Activated CD4-positive, alpha-beta T cell treated with anti-CD3 and anti-CD28 coated beads for 36 hours (primary cell): Measurements from ENCODE around the gene ADAMTSL2. TPM values are rescaled to one million over a fixed set of nuclear protein-coding genes. Genes with fewer than 3 reads are reported as not detected.

ENCODE experiments used
- ATAC-seq: fragments of 200-7000 bp; cut with Tn5 transposase; one replicate; pipeline ENCODE4 v1.10.0; 2021; ENCODE audit warnings: mild to moderate bottlenecking, moderate library complexity
- CTCF ChIA-PET: fragments of 350-600 bp; sonication (Branson Sonifier 250); formaldehyde crosslinking; loops from one replicate; lab custom pipeline; 2021; ENCODE audit warnings: antibody characterized with exemption; lab: Charles Lee
- POLR2A ChIA-PET: fragments of 350-600 bp; sonication (Branson Sonifier 250); formaldehyde crosslinking; loops from one replicate; lab custom pipeline; 2021; ENCODE audit warnings: antibody characterized with exemption, inconsistent platforms; lab: Charles Lee
- DNase-seq: peaks from one replicate; pipeline ENCODE4 v3.0.0-alpha.2; 2020
- H3K27ac Mint-ChIP-seq: one replicate; pipeline ENCODE4 v1.8.0; 2021; ENCODE audit warnings: mixed read lengths
- H3K27me3 Mint-ChIP-seq: one replicate; pipeline ENCODE4 v1.8.0; 2021; ENCODE audit warnings: mixed read lengths
- H3K36me3 Mint-ChIP-seq: one replicate; pipeline ENCODE4 v1.8.0; 2021; ENCODE audit warnings: low read depth, mixed read lengths
- H3K4me1 Mint-ChIP-seq: one replicate; pipeline ENCODE4 v1.8.0; 2021; ENCODE audit warnings: mixed read lengths
- H3K4me3 Mint-ChIP-seq: one replicate; pipeline ENCODE4 v1.8.0; 2021; ENCODE audit warnings: mild to moderate bottlenecking, moderate library complexity, mixed read lengths
- H3K9me3 Mint-ChIP-seq: one replicate; pipeline ENCODE4 v1.8.0; 2021; ENCODE audit warnings: low read depth, mixed read lengths
- intact Hi-C, 2 experiments: fragments of 100-400 bp; cut with DNase I in 1 of 2; cut with micrococcal nuclease in 1 of 2; formaldehyde crosslinking; loops; one replicate each; pipeline versions ENCODE4 v1.14.2 to v1.15.1; 2022 to 2024; cut with DNase I, micrococcal nuclease
- total RNA-seq, 2 experiments: library from RNA; stranded (reverse); gene quantifications; one replicate each; pipeline ENCODE4 v1.2.3, GENCODE V29; 2021

ADAMTSL2 gene
- total RNA-seq, 2 experiments from 2014 or later, result 0.11 to 0.32 TPM

DNA sequence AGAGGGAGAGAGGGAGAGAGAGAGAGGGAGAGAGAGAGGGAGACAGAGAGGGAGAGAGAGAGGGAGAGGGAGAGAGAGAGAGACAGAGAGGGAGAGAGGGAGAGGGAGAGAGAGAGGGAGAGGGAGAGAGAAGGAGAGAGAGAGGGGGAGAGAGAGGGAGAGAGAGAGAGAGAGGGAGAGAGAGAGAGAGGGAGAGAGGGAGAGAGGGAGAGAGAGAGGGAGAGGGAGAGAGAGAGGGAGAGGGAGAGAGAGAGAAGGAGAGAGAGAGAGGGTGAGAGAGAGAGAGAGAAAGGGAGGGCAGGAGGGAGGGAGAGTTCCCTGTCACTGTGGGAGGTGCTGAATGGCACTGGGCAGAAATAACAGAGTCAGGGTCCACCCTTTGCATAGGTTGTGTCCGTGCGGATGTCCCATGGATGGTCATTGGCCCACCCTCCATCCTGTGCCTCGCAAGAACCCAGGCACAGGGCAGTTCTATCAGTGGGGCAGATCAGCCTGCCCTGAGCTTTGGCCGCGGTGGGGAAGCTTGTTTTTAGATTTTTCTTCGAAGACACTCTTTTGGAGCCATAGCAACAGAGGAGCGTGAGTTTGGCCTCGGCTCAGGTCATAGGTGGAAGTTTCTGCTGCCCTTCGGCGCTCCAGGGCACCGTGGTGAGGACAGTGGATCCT is 30.1 kb downstream of the ADAMTSL2 start:
- Mint-ChIP-seq H3K27ac (no peak overlapping the region), H3K4me3 (no peak overlapping the region), H3K4me1 (peaks cover 11% of the 10 kb centered on the region), H3K36me3 (no peaks in the 10 kb centered on the region), H3K27me3 (no peaks in the 10 kb centered on the region), H3K9me3 (no peaks in the 10 kb centered on the region)
- CTCF ChIA-PET, result interaction anchor here (0.6 kb wide), 2 partner anchors 178 to 218 kb away, joined by 3 read pairs; no protein-coding TSS in a partner anchor
- intact Hi-C loops, result no loop called here
- POLR2A ChIA-PET, result interaction anchor here (1.0 kb wide), 1 partner anchor 66 kb away, joined by 5 read pairs; no protein-coding TSS in a partner anchor
- DNase-seq (no peak), ATAC-seq (no peak)

- no peaks in the 10 kb centered on the region for H3K27me3 Mint-ChIP-seq
- H3K4me3 Mint-ChIP-seq, result no peak overlapping the region
- ChIA-PET CTCF (no interaction called here), POLR2A (no interaction called here)
- DNase-seq, result no peak
- intact Hi-C loops, result no loop called here
- H3K36me3 Mint-ChIP-seq, result no peaks in the 10 kb centered on the region
- no peak overlapping the region for H3K27ac Mint-ChIP-seq
- H3K9me3 Mint-ChIP-seq, result no peaks in the 10 kb centered on the region
- peaks cover 7% of the 10 kb centered on the region for H3K4me1 Mint-ChIP-seq
- ATAC-seq, result no peak
Observed at GRCh38 chr9:133566382-133566781, 31.9 kb downstream of the ADAMTSL2 start.

DNA sequence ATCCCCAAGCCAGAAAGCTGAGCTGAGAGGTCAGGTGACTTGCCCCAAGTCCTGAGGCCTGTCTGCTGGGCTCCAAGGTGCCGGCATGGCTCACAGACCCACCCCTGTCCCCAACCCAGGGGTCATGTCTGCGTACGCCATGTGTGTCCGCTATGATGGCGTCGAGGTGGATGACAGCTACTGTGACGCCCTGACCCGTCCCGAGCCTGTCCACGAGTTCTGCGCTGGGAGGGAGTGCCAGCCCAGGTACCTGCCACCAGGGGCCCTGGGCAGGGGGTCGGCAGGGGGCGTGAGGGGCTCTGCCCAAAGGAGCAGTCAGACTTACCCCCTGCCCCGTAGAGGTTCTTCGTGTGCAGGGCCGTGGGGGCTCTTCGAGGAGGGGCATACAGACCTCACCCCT is 32.3 kb downstream of the ADAMTSL2 start:
- DNase-seq (no peak), ATAC-seq (no peak)
- intact Hi-C loops, result no loop called here
- H3K27me3 Mint-ChIP-seq, result no peaks in the 10 kb centered on the region
- POLR2A ChIA-PET, result no interaction called here
- CTCF ChIA-PET, result no interaction called here
- no peaks in the 10 kb centered on the region for H3K36me3 Mint-ChIP-seq
- H3K27ac Mint-ChIP-seq, result no peak overlapping the region
- no peak overlapping the region for H3K4me3 Mint-ChIP-seq
- peaks cover 7% of the 10 kb centered on the region for H3K4me1 Mint-ChIP-seq
- H3K9me3 Mint-ChIP-seq, result no peaks in the 10 kb centered on the region

DNA sequence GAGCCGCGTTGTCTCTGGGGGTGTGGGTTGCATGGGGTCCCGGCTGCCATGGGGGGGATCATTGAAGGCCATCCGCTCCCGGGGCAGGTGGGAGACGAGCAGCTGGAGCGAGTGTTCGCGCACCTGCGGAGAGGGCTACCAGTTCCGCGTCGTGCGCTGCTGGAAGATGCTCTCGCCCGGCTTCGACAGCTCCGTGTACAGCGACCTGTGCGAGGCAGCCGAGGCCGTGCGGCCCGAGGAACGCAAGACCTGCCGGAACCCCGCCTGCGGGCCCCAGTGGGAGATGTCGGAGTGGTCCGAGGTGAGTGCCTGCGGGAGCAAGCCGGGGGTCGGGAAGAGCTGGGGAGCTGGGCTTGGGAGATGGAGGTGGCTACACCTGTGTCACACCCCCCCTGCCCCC is 33.7 kb downstream of the ADAMTSL2 start:
- H3K9me3 Mint-ChIP-seq, result no peaks in the 10 kb centered on the region
- H3K27ac Mint-ChIP-seq, result no peak overlapping the region
- CTCF ChIA-PET, result no interaction called here
- no peak for ATAC-seq
- intact Hi-C loops, result no loop called here
- no peak overlapping the region for H3K4me3 Mint-ChIP-seq
- POLR2A ChIA-PET, result no interaction called here
- H3K4me1 Mint-ChIP-seq, result peaks cover 4% of the 10 kb centered on the region
- H3K36me3 Mint-ChIP-seq, result no peaks in the 10 kb centered on the region
- no peaks in the 10 kb centered on the region for H3K27me3 Mint-ChIP-seq
- no peak for DNase-seq

DNA sequence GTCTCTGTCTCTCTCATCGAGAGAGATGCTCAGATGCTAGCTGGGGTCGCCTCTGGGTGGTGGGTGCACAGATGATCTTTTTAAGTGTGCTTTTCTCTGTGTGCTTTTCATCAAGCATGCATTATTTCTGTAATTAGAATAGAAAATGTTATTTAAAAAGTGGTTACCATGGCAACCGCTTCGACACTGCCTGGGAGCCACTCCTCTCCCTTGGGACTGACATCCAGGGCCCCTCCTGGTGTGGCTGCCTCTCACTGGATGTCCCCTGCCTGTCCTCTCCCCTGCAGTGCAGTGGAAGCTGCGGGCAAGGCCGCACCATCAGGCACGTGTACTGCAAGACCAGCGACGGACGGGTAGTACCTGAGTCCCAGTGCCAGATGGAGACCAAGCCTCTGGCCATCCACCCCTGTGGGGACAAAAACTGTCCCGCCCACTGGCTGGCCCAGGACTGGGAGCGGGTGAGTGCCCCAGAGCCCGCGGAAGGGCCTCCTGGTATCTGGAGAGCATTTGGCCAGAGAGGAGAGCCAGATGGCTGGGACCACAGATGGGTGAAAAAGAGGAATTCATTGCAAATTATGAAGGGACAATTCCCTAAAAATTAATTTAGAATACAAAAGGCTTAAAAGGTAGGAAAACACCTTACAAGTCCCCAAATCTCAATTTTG is 34.7 kb downstream of the ADAMTSL2 start:
- ChIA-PET POLR2A (no interaction called here), CTCF (no interaction called here)
- no peak overlapping the region for H3K4me3 Mint-ChIP-seq
- H3K36me3 Mint-ChIP-seq, result no peaks in the 10 kb centered on the region
- DNase-seq (no peak), ATAC-seq (no peak)
- no peaks in the 10 kb centered on the region for H3K9me3 Mint-ChIP-seq
- H3K4me1 Mint-ChIP-seq, result no peaks in the 10 kb centered on the region
- no peak overlapping the region for H3K27ac Mint-ChIP-seq
- no peaks in the 10 kb centered on the region for H3K27me3 Mint-ChIP-seq
- intact Hi-C loops, result no loop called here

DNA sequence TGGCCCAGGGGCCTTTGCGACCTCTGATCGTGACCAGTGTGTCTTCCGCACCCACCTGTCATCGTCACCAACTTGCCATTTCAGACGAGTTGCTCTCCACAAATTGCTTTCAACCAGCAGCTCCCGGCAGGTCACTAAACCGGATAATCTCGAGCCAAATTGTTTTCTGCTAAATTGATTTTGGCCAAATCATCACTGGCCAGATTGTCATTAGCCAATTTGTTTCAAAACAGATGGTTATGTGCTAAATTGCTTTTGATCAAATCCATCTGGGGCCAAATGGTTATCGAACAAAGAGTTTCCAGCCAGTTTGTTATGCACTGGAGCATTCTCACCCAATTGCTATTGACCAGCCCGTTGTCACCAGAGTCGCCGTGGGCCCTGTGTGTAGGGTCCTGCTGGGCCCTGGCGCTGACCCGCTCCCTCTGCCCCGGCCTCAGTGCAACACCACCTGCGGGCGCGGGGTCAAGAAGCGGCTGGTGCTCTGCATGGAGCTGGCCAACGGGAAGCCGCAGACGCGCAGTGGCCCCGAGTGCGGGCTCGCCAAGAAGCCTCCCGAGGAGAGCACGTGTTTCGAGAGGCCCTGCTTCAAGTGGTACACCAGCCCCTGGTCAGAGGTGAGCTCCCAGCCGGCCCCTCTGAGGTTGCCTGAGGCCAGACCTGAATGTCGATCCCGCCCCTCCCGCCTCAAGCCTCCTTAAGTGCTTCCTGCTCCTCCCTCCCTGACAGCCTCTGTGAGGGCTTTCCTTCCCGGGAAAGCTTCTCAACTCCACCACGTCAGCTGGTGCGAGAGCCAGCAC is 35.6 kb downstream of the ADAMTSL2 start:
- H3K36me3 Mint-ChIP-seq, result no peaks in the 10 kb centered on the region
- ATAC-seq (no peak), DNase-seq (no peak)
- H3K27ac Mint-ChIP-seq, result no peak overlapping the region
- intact Hi-C loops, result no loop called here
- POLR2A ChIA-PET, result no interaction called here
- H3K9me3 Mint-ChIP-seq, result no peaks in the 10 kb centered on the region
- H3K4me1 Mint-ChIP-seq, result no peaks in the 10 kb centered on the region
- no peak overlapping the region for H3K4me3 Mint-ChIP-seq
- CTCF ChIA-PET, result no interaction called here
- no peaks in the 10 kb centered on the region for H3K27me3 Mint-ChIP-seq

DNA sequence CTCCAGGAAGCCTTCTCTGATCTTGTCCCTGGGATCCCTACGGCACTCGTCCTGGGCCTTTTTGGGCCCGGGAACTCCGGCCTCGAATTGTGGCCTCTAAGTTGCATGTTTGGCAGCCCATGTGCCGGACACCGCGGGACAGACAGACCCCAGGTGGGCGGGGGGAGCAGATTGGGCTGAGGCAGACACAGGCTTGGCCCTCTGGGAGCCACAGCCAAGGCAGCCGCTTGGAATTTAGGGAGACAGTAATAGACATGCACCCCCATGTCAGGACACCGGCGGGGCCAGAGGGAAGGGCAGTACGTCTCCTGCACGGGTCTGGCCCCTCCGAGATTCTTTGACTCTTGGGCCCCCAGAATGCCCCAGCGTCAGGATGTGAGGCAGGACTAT is 36.2 kb downstream of the ADAMTSL2 start:
- CTCF ChIA-PET, result no interaction called here
- H3K27me3 Mint-ChIP-seq, result no peaks in the 10 kb centered on the region
- H3K4me3 Mint-ChIP-seq, result no peak overlapping the region
- no peaks in the 10 kb centered on the region for H3K4me1 Mint-ChIP-seq
- DNase-seq, result no peak
- no peak overlapping the region for H3K27ac Mint-ChIP-seq
- no peaks in the 10 kb centered on the region for H3K9me3 Mint-ChIP-seq
- ATAC-seq, result no peak
- POLR2A ChIA-PET, result no interaction called here
- H3K36me3 Mint-ChIP-seq, result no peaks in the 10 kb centered on the region
- intact Hi-C loops, result no loop called here

DNA sequence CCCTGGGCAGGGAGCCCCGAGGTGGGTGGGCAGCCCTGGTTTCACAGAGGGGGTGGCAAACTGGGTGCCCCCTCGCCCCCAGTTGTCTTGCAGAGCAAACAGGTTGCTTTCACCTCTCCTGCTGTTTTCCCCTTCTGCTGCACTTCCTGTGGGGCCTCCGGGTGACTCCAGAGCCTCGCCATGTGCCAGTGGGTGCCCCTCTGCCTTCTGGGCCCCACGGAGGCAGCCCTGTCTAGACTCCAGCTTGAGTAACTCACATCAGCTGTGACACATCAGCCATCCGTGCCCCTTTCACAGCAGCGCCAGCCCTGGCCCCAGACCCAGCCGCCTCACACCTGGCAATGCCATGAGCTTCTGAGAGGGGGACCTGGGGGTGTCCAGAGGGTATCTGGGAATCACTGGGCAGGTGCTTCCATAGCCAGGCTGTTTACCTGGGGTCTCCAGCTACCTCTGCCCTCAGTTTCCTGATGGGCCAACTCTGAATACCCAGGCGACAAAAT is 36.9 kb downstream of the ADAMTSL2 start:
- H3K4me3 Mint-ChIP-seq, result no peak overlapping the region
- no peak for ATAC-seq
- peaks cover 1% of the 10 kb centered on the region for H3K4me1 Mint-ChIP-seq
- no peaks in the 10 kb centered on the region for H3K9me3 Mint-ChIP-seq
- H3K27me3 Mint-ChIP-seq, result peaks cover 2% of the 10 kb centered on the region
- no peak overlapping the region for H3K27ac Mint-ChIP-seq
- ChIA-PET CTCF (no interaction called here), POLR2A (no interaction called here)
- intact Hi-C loops, result no loop called here
- H3K36me3 Mint-ChIP-seq, result no peaks in the 10 kb centered on the region
- DNase-seq, result no peak

DNA sequence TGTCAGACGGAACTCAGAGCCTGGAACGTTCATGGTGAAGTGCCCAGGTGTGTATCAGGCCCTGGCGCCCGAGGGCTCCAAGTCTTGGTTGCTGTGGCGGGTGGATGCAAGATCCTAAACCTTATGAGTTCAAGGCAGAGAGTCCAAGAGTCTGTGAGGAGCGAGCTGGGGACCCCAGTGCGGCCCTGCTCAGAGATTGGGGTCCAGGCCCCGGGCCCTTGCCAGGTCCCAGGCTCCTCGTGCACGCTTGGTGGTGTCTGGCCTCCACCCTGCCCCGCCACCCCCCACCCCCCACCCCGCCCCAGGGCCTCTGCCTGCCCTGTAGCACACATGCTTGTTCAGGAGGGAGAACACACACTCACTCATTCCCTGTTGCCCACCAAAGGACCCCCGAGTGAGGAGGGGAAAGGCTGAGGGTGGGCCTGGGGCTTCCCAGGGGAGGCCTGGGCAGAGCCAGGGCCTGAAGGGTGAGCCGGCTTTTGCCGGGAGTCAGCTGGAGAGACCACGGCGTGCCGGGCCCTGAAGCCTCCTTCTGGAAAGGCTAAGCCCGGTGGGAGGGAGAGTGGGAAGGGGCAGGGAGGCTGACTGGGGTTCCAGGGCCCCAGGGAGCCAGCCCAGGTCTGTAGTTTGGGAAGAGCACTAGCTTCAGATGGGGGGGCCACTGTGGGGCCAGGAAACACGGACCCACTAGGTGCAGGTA is 37.5 kb downstream of the ADAMTSL2 start:
- intact Hi-C loops, result no loop called here
- no peaks in the 10 kb centered on the region for H3K9me3 Mint-ChIP-seq

DNA sequence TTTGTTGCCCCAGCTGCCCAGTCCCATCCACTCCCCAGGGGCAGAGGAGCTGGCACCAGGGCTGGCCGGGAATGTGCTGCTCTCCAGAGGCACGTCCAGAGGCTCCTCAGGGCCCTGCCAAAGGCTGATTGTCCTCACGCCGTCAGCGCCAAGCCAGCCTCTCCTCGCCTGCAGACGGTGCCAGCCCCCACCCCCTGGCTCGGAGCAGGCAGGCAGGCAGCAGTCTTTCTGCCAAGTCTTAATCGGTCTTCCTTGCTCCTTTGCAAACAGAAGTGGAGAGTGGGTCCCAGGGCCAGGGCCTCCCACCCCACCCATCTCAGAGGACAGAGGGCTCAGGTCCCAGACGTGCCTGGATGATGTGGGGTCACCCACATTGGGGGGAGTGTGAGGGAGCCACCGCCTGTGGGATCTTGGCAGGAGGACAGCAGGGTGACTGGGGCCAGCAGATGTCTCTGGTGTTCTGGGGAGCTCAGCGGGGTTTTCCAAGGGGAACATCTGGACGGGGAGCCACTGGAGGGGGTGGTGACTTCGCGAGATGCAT is 38.4 kb downstream of the ADAMTSL2 start:
- ATAC-seq (no peak), DNase-seq (no peak)
- Mint-ChIP-seq H3K4me3 (no peak overlapping the region), H3K9me3 (no peaks in the 10 kb centered on the region), H3K27ac (no peak overlapping the region), H3K27me3 (peaks cover 10% of the 10 kb centered on the region), H3K36me3 (no peaks in the 10 kb centered on the region), H3K4me1 (peaks cover 7% of the 10 kb centered on the region)
- intact Hi-C loops, result no loop called here
- POLR2A ChIA-PET, result interaction anchor here (0.6 kb wide), 1 partner anchor 30 kb away, joined by 5 read pairs; no protein-coding TSS in a partner anchor
- CTCF ChIA-PET, result no interaction called here

More for the DNA sequence above, 37.5 kb downstream of the ADAMTSL2 start:
- ATAC-seq (no peak), DNase-seq (no peak)
- ChIA-PET POLR2A (no interaction called here), CTCF (no interaction called here)
- no peak overlapping the region for H3K4me3 Mint-ChIP-seq
- no peaks in the 10 kb centered on the region for H3K36me3 Mint-ChIP-seq
- H3K27me3 Mint-ChIP-seq, result peaks cover 7% of the 10 kb centered on the region
- no peak overlapping the region for H3K27ac Mint-ChIP-seq
- H3K4me1 Mint-ChIP-seq, result peaks cover 7% of the 10 kb centered on the region
